ENCODE results near the gene PLCD3. TPM values are rescaled to one million over a fixed set of nuclear protein-coding genes. Genes with fewer than 3 reads are reported as not detected.
"Not testable (repeated sequence)": the region's sequence is repeated elsewhere in the genome, so short reads cannot be mapped to it uniquely, and the experiment has no call there.

Gene PLCD3
- total and polyA plus RNA-seq, 9 donors = 12.1 to 166 (median 83.4) TPM

DNA sequence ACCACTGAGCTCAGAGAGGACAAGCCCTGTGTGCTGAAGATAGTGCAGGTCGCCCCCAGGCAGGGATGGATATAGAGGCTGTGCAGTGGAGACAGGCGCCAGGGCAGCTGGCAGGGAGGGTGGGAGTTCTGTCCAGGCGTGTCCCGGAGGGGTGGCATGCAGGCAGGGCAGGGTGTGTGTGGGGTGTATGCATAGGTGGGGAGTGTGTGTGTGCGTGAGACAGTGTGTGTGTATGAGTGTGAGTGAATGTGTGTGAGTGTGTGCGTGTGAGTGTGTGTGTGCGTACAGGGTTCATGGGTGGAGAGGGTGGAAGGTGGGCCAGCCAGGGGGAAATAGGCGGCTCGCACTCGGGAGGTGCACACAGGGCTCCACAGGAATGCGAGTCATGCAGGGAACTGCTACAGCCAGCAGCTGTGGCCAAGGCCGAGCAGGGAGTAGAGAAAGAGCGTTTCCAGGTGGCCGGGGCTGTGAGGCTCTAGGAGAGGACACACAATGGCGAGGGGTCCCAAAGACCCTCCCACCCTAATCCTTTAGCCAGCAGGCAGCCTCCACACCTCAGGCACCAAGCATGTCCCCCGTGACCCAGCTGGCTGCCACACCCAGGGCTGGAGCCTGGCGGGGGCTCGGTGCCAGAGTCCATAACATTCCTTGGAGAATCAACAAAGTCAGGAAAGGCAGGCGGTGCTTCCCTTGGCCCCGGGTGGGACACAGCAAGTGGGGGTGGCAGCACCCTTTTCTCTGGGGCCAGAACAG is 4.6 kb downstream of the PLCD3 start:
- peaks cover 33% of the 10 kb centered on the region for H3K4me1 ChIP-seq (ENCODE audit: insufficient read depth)
- peak overlapping the region; percentile 78 to 87 for H3K27ac ChIP-seq
- WGBS, 3 donors = 8 to 13% (median 9%) methylated on average over 20 of the region's 20 CpGs
- peak; percentile 66 to 83 (median 69) for DNase-seq
- intact Hi-C loops (cut with DNase I) = loop anchor here in 2 of 4 donors (2.0 to 10.0 kb wide), 3 partner anchors 23 to 345 kb away; no protein-coding TSS in a partner anchor
- TF ChIP-seq EP300 (IDR thresholded peaks at IDR 0.05) (no peak), POLR2A (IDR thresholded peaks at IDR 0.05) (peak; percentile 12)
- no peaks in the 10 kb centered on the region for H3K27me3 ChIP-seq
- H3K4me3 ChIP-seq = no peak overlapping the region
- no peaks in the 10 kb centered on the region for H3K36me3 ChIP-seq
- no peaks in the 10 kb centered on the region for H3K9me3 ChIP-seq

- Histone ChIP-seq H3K9me3 (no peaks in the 10 kb centered on the region), H3K27ac (peak overlapping the region in 1 of 2 donors; percentile 78), H3K4me1 (ENCODE audit: insufficient read depth) (peaks cover 33% of the 10 kb centered on the region), H3K36me3 (no peaks in the 10 kb centered on the region), H3K4me3 (no peak overlapping the region), H3K27me3 (no peaks in the 10 kb centered on the region)
- TF ChIP-seq EP300 (IDR thresholded peaks at IDR 0.05) (no peak), POLR2A (IDR thresholded peaks at IDR 0.05) (no peak), CTCF (IDR thresholded peaks at IDR 0.05) (no peak)
- DNase-seq = peak in 2 of 5 donors; percentile 25 to 31
- intact Hi-C loops (cut with DNase I) = loop anchor here in 2 of 4 donors (5.0 to 10.0 kb wide), 2 partner anchors 202 to 345 kb away; no protein-coding TSS in a partner anchor
- 67 to 76% (median 75%) methylated on average over 8 of the region's 8 CpGs for WGBS, 3 donors
Observed at GRCh38 chr17:45127207-45127547, 5.1 kb downstream of the PLCD3 start.

DNA sequence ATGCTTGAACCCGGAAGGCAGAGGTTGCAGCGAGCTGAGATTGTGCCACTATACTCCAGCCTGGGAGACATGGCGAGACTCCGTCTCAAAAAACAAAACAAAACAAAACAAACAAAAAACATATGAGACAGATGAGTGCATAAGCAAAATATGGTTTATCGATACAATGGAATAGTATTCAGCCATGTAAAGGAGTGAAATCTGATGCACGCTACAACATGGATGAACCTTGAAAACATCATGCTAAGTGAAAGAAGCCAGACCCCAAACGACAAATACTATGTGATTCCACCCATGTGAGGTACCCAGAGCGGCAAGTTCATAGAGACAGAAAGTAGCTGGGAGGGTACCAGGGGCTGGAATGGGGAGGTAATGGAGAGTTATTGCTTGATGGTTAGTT is 6.8 kb downstream of the PLCD3 start:
- TF ChIP-seq CTCF (IDR thresholded peaks at IDR 0.05) (no peak), EP300 (IDR thresholded peaks at IDR 0.05) (no peak), POLR2A (IDR thresholded peaks at IDR 0.05) (no peak)
- Histone ChIP-seq H3K4me1 (ENCODE audit: insufficient read depth) (peaks cover 31% of the 10 kb centered on the region), H3K4me3 (no peak overlapping the region), H3K36me3 (no peaks in the 10 kb centered on the region), H3K27ac (no peak overlapping the region), H3K9me3 (no peaks in the 10 kb centered on the region), H3K27me3 (no peaks in the 10 kb centered on the region)
- 94 to 95% (median 95%) methylated on average over 8 of the region's 8 CpGs for WGBS, 3 donors
- intact Hi-C loops (cut with DNase I) = loop anchor here in 2 of 4 donors (5.0 to 10.0 kb wide), 2 partner anchors 201 to 343 kb away; no protein-coding TSS in a partner anchor
- no peak for DNase-seq

DNA sequence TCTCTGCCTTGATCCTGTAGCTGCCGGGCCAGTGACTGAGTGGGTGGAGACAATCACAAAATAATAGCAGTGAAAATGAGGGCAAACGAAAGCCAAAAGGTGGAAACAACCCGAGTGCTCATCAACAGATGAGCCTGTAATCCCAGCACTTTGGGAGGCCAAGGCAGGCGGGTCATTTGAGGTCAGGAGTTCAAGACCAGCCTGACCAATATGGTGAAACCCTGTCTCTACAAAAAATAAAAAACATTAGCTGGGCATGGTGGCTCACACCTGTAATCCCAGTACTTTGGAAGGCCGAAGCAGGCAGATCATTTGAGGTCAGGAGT is 7.6 kb downstream of the PLCD3 start:
- not testable (repeated sequence) for DNase-seq, H3K4me3 ChIP-seq, H3K36me3 ChIP-seq, H3K27me3 ChIP-seq, H3K9me3 ChIP-seq
- 67 to 74% (median 74%) methylated on average over 5 of the region's 5 CpGs for WGBS, 3 donors
- Histone ChIP-seq H3K27ac (peak overlapping the region in 1 of 2 donors; percentile 47), H3K4me1 (ENCODE audit: insufficient read depth) (peaks cover 31% of the 10 kb centered on the region)
- intact Hi-C loops (cut with DNase I) = loop anchor here in 2 of 4 donors (5.0 to 10.0 kb wide), 2 partner anchors 200 to 342 kb away; no protein-coding TSS in a partner anchor

GRCh38 chr17:45123930-45124796 is 8.2 kb downstream of the PLCD3 start:
- Histone ChIP-seq H3K9me3 (no peaks in the 10 kb centered on the region), H3K27ac (peak overlapping the region; percentile 25 to 47), H3K36me3 (no peaks in the 10 kb centered on the region), H3K4me1 (ENCODE audit: insufficient read depth) (peaks cover 27% of the 10 kb centered on the region), H3K4me3 (no peak overlapping the region), H3K27me3 (no peaks in the 10 kb centered on the region)
- intact Hi-C loops (cut with DNase I) = loop anchor here in 1 of 4 donors (10.0 kb wide), 1 partner anchor 199 kb away; no protein-coding TSS in a partner anchor
- no peak for TF ChIP-seq POLR2A (IDR thresholded peaks at IDR 0.05)
- no peak for TF ChIP-seq CTCF (IDR thresholded peaks at IDR 0.05)
- no peak for TF ChIP-seq EP300 (IDR thresholded peaks at IDR 0.05)
- WGBS, 3 donors = 59 to 69% (median 65%) methylated on average over 15 of the region's 15 CpGs
- peak; percentile 71 to 81 (median 78) for DNase-seq
